ENCODE data around the gene RNF167.
"Not testable (repeated sequence)": the region's sequence is repeated elsewhere in the genome, so short reads cannot be mapped to it uniquely, and the experiment has no call there.

RNF167 gene

GRCh38 chr17:4902540-4902939, 37.5 kb upstream of the RNF167 start:
- ChIA-PET CTCF (interaction anchor here (0.8 to 6.1 kb wide), 16 partner anchors 10 to 194 kb away, joined by 3 to 72 read pairs (median 5); partner anchors contain the start of genes ARRB2, GLTPD2 and VMO1), POLR2A (no interaction called here)
- no peak for DNase-seq (ENCODE audit: low read depth, low spot score)
- H3K4me3 ChIP-seq (ENCODE audit: low read depth, low read length): no peak overlapping the region
- no peak for TF ChIP-seq CTCF (IDR thresholded peaks at IDR 0.05; ENCODE audit: insufficient read depth, low read length, missing control alignments)

GRCh38 chr17:4903051-4903818, 36.8 kb upstream of the RNF167 start, which contains the start of gene CHRNE:
Gene CHRNE (minus strand): TSS chr17:4903098. CDS start chr17:4903063, 35 bp downstream.
- no peak within 1 kb of the TSS for H3K4me3 ChIP-seq (ENCODE audit: low read depth, low read length)
- ChIA-PET CTCF (interaction anchor here (0.6 to 6.1 kb wide), 18 partner anchors 9 to 201 kb away, joined by 3 to 72 read pairs (median 5); partner anchors contain the start of genes ARRB2, GLTPD2, PSMB6 and RNF167), POLR2A (interaction anchor here (1.0 to 1.1 kb wide), 3 partner anchors 107 to 182 kb away, joined by 3 read pairs; partner anchors contain the start of gene PSMB6)
- no peak for DNase-seq (ENCODE audit: low read depth, low spot score)
- TF ChIP-seq CTCF (IDR thresholded peaks at IDR 0.05; ENCODE audit: insufficient read depth, low read length, missing control alignments): peak; percentile 79

- CTCF ChIA-PET: interaction anchor here (1.0 to 2.4 kb wide), 3 partner anchors 13 to 156 kb away, joined by 3 to 11 read pairs (median 10); no protein-coding TSS in a partner anchor
- H3K4me3 ChIP-seq (ENCODE audit: low read depth, low read length); POLR2A ChIA-PET; DNase-seq (ENCODE audit: low read depth, low spot score): not testable (repeated sequence)
Measured at GRCh38 chr17:4906642-4907041, 33.4 kb upstream of the RNF167 start.

- CTCF ChIA-PET: interaction anchor here (0.6 to 6.7 kb wide), 27 partner anchors 9 to 226 kb away, joined by 3 to 93 read pairs (median 4); partner anchors contain the start of genes ARRB2, C17orf107, CAMTA2 and INCA1
Measured at GRCh38 chr17:4908301-4908700, 31.8 kb upstream of the RNF167 start.

GRCh38 chr17:4908711-4909496, 31.2 kb upstream of the RNF167 start:
- CTCF ChIA-PET: interaction anchor here (0.6 to 6.7 kb wide), 36 partner anchors 8 to 227 kb away, joined by 3 to 93 read pairs (median 4); partner anchors contain the start of genes ARRB2, C17orf107, CAMTA2 and INCA1
- DNase-seq (ENCODE audit: low read depth, low spot score): peak; percentile 40
- no peak overlapping the region for H3K4me3 ChIP-seq (ENCODE audit: low read depth, low read length)
- POLR2A ChIA-PET: interaction anchor here (0.5 to 1.8 kb wide), 9 partner anchors 13 to 153 kb away, joined by 3 to 8 read pairs (median 4); partner anchors contain the start of genes PSMB6, RNF167, SLC25A11 and SPAG7
- peak; percentile 89 for TF ChIP-seq CTCF (IDR thresholded peaks at IDR 0.05; ENCODE audit: insufficient read depth, low read length, missing control alignments)

More at GRCh38 chr17:4908301-4908700, 31.8 kb upstream of the RNF167 start:
- H3K4me3 ChIP-seq (ENCODE audit: low read depth, low read length): no peak overlapping the region
- no peak for TF ChIP-seq CTCF (IDR thresholded peaks at IDR 0.05; ENCODE audit: insufficient read depth, low read length, missing control alignments)
- DNase-seq (ENCODE audit: low read depth, low spot score): no peak
- POLR2A ChIA-PET: interaction anchor here (0.9 to 1.8 kb wide), 4 partner anchors 32 to 112 kb away, joined by 4 to 8 read pairs (median 5); partner anchors contain the start of genes PSMB6, RNF167, SLC25A11 and SPAG7

GRCh38 chr17:4913994-4914393, 26.1 kb upstream of the RNF167 start:
- DNase-seq (ENCODE audit: low read depth, low spot score): no peak
- TF ChIP-seq CTCF (IDR thresholded peaks at IDR 0.05; ENCODE audit: insufficient read depth, low read length, missing control alignments): no peak
- ChIA-PET POLR2A (no interaction called here), CTCF (interaction anchor here (1.1 to 6.7 kb wide), 5 partner anchors 11 to 149 kb away, joined by 3 to 93 read pairs (median 5); partner anchors contain the start of gene CHRNE)
- H3K4me3 ChIP-seq (ENCODE audit: low read depth, low read length): no peak overlapping the region

- POLR2A ChIA-PET; DNase-seq (ENCODE audit: low read depth, low spot score); H3K4me3 ChIP-seq (ENCODE audit: low read depth, low read length): not testable (repeated sequence)
- CTCF ChIA-PET: interaction anchor here (1.1 to 3.5 kb wide), 5 partner anchors 12 to 75 kb away, joined by 3 to 16 read pairs (median 4); partner anchors contain the start of gene CHRNE
Measured at GRCh38 chr17:4914551-4914950, 25.5 kb upstream of the RNF167 start.

All from AG04449 (cell line).